COR-L47 (cell line): ENCODE data around the gene PPIP5K2.
A peak's percentile ranks its signal among the peaks of the same experiment; 100 is the strongest.
"Not testable (repeated sequence)": the region's sequence is repeated elsewhere in the genome, so short reads cannot be mapped to it uniquely, and the experiment has no call there.

Experiments used
- DNase-seq: peaks from one replicate; lab custom pipeline; 2025; lab: John Stamatoyannopoulos, UW

PPIP5K2 gene

GRCh38 chr5:103122242-103122641, 2.1 kb downstream of the PPIP5K2 start:
- DNase-seq = no peak

GRCh38 chr5:103126557-103126956, 6.5 kb downstream of the PPIP5K2 start:
- DNase-seq = no peak

GRCh38 chr5:103127292-103127817, 7.3 kb downstream of the PPIP5K2 start:
- no peak for DNase-seq

- DNase-seq = no peak
Observed at GRCh38 chr5:103128202-103128601, 8.1 kb downstream of the PPIP5K2 start.

GRCh38 chr5:103132684-103133083, 12.6 kb downstream of the PPIP5K2 start:
- no peak for DNase-seq

GRCh38 chr5:103133231-103133630, 13.1 kb downstream of the PPIP5K2 start:
- no peak for DNase-seq

GRCh38 chr5:103135461-103135860, 15.4 kb downstream of the PPIP5K2 start:
- DNase-seq = no peak

- no peak for DNase-seq
Observed at GRCh38 chr5:103138202-103138690, 18.1 kb downstream of the PPIP5K2 start.

- DNase-seq = peak; percentile 60
Observed at GRCh38 chr5:103139264-103139865, 19.3 kb downstream of the PPIP5K2 start.

- not testable (repeated sequence) for DNase-seq
Observed at GRCh38 chr5:103142132-103142531, 22.0 kb downstream of the PPIP5K2 start.

GRCh38 chr5:103145196-103145595, 25.1 kb downstream of the PPIP5K2 start:
- no peak for DNase-seq

GRCh38 chr5:103148213-103148612, 28.1 kb downstream of the PPIP5K2 start:
- no peak for DNase-seq

- no peak for DNase-seq
Observed at GRCh38 chr5:103151156-103151555, 31.1 kb downstream of the PPIP5K2 start.

- DNase-seq = no peak
Observed at GRCh38 chr5:103166706-103167105, 46.6 kb downstream of the PPIP5K2 start.

GRCh38 chr5:103174147-103174546, 54.0 kb downstream of the PPIP5K2 start:
- DNase-seq = no peak

- DNase-seq = no peak
Observed at GRCh38 chr5:103177543-103177942, 57.4 kb downstream of the PPIP5K2 start.

GRCh38 chr5:103178167-103178566, 58.1 kb downstream of the PPIP5K2 start:
- no peak for DNase-seq

GRCh38 chr5:103186152-103186551, 66.1 kb downstream of the PPIP5K2 start:
- no peak for DNase-seq

GRCh38 chr5:103188436-103188835, 68.3 kb downstream of the PPIP5K2 start:
- DNase-seq = no peak

GRCh38 chr5:103203226-103203625, 83.1 kb downstream of the PPIP5K2 start:
- no peak for DNase-seq

- not testable (repeated sequence) for DNase-seq
Observed at GRCh38 chr5:103204990-103205389, 84.9 kb downstream of the PPIP5K2 start.

- DNase-seq = no peak
Observed at GRCh38 chr5:103205991-103206700, 86.0 kb downstream of the PPIP5K2 start.

GRCh38 chr5:103207011-103207410, 86.9 kb downstream of the PPIP5K2 start:
- no peak for DNase-seq
